ENCODE data around the gene APOL6.
"Not testable (repeated sequence)": the region's sequence is repeated elsewhere in the genome, so short reads cannot be mapped to it uniquely, and the experiment has no call there.

Gene APOL6

DNA sequence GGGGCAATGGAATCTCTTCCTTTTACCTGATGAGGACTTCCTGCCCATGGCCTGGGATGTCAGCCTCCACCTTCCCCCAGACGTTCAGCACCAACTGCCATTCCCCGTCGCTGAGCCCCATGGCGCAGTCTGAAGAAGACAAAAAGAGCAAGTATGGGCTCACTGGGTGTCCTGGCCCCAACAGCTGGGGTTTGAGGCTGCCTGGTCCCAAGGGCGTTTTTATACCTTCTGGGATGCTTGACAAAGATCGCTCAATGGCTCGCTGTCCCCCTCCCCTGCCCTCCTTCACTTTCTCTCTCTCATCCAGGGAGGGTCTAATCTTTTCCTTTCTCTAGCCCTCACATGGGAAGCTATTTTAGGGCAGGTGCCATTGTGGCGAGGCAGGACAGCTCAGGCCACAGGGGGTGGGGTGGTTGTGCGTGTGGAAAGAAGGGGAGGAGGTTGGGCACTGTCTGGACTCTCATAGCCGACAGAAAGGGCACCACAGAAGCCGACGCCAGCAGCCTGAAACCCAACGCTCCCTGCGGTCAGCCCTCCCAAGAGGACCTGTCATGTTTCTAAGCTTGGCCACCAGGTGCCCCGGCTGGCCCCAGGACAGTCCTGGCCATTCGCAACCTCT is 31.0 kb upstream of the APOL6 start, which contains the start of gene MB:
Gene MB, minus strand, starts transcription at position 193 of the 619 bp plus-strand sequence. Its CDS starts 72 bp downstream, at position 121.
- no peak for DNase-seq (ENCODE audit: low read depth, low spot score)

GRCh38 chr22:35618427-35619223 is 29.6 kb upstream of the APOL6 start:
- DNase-seq (ENCODE audit: low read depth, low spot score), result no peak

DNA sequence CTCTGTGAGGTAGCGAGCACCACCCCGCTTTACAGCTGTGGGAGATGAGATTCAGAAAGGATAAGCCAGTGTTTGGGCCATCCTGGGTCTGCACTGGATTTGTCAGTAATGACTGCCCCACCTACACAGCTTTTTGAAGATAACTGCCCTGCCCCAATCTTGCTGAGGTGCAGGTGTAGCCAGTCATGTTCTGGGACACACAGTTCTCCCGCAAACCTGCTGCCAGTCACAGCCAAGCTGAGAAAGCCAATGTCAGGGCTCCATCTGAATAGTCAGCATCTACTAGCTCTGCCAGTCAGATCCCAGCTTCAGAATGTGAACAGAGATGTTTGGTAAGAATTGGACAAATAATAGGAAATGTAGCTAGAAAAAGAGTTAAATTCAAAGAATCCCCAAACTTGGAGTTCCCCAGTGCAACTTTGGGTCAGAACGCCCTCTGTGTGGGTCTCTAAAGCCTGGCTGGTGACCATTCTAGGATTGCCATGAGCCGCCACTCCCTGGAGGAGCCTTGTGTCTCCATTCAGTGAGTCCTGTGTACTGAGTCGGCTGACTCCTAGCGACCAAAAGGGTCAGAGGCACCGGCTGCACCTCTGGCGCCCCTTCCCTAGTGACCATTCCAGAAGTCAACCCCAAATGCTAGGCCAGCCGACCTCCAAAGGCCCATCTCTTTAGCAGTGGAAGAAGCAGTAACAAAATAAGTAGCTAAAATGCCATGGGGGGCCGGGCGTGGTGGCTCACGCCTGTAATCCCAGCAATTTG is 28.7 kb upstream of the APOL6 start:
- DNase-seq (ENCODE audit: low read depth, low spot score), result no peak

- peak; percentile 47 for DNase-seq (ENCODE audit: low read depth, low spot score)
These were observed 27.5 kb upstream of the APOL6 start for GRCh38 chr22:35620624-35621251.

DNA sequence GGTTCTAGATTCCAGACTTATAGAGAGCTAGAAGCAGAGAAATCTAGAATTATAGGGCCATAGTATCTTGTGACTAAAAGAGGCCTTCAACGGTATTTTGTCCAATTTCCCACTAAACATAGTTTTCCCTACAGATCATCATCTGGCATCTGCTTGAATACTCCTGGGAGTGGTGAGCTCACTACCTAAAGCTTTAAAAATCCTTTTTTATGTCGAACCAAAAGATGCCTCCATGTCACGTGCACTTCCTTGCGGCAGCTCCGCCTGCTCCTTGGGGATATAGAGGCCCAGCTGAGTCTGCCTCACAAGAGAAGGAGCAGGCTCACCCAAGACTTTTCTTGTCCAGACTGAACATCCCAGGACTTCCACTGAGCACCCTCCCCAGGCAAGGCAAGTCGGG is 26.8 kb upstream of the APOL6 start:
- DNase-seq (ENCODE audit: low read depth, low spot score), result no peak

DNA sequence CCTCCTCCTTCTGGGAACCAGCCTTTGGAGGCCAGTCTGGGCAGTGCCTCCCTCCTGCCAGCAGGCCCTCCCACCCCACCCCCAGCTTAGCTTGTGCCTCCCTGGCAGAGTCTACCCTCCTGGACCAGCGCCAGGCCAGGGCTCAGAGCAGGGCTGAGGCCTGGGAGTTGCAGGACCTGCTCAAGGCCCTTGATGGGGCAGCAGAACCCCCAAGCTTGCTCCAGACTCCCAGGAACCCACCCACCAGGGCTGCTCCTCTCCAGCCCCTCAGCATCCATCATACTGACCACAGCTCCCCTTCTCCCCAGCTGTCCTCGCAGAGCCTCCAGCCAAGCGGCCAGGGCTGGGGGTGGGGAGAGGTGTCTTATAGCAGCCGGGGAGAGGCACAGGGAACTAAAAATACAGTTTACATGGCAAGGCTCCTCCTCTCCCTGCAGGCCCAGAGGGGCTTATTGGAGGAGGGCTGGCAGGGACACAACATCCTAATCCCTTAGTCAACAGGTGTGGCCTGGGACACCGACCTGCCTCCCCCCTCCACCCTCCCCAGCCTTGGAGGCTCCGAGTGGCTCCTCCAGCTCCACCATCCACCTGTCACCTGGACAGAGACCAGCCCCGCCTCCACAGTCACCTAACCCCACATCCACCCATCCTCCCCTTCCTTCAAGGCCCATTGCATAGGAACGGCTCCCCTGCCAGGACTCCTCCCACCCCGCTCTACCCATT is 25.9 kb upstream of the APOL6 start:
- peak; percentile 39 for DNase-seq (ENCODE audit: low read depth, low spot score)

- DNase-seq (ENCODE audit: low read depth, low spot score), result not testable (repeated sequence)
These were observed 24.4 kb upstream of the APOL6 start for GRCh38 chr22:35623885-35624284.

DNA sequence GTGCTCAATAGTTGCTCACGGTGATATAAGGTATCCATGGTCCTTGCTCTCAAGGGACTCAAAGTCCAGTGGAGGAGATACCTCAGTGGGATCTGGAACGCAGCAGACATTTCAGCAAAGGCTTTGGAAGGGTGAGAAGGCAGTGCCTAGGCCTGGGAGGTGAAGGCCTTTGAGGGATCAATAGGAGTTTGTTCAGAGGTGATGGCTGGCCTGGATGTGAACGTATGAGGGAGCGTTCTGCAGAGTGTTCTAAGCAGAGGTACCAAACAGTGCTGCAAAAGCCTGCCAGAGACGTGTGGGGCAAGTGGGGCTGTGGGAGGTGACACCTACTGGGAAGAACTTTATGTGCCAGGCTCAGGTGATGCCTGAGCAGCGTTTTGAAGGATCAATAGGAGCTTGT is 23.7 kb upstream of the APOL6 start:
- no peak for DNase-seq (ENCODE audit: low read depth, low spot score)

GRCh38 chr22:35625763-35626432 is 22.3 kb upstream of the APOL6 start:
- DNase-seq (ENCODE audit: low read depth, low spot score), result no peak

DNA sequence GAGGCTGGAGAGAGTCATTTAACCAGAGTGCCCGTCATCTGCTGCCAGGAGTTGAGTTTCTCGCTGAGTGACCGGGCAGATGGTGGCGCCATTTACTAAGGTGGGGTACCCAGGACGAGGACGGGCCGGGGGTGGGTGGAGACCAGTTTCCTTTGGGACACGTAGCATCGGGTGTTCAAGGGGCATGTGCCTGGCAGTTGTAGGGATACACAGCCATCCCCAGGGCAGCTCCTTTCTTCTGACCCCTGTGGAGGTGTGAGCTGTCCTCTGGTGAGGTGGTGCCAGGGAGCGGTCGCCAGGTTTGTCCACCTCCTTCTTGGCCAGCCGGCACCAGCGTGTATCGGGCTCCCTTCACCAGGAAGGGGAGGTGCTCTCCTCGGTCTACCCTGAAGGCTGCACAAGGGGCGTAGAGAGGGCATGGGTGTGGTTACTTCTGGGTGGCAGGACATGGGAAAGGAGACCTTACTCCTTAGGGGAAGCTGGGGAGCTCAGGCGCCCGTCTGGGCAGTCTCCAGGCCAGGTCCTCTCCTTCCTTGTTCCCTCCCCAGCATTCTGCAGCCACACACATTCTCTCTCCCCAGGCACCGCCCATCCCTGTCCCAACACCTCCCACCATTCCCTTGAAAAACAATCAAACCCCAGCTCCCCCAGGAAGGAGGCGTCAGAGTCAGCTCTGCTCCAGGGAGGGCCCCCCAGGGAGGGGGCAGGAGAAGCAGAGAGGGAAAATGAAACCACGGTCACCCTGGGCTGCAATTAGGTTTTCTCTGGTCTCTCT is 20.8 kb upstream of the APOL6 start:
- DNase-seq (ENCODE audit: low read depth, low spot score), result peak; percentile 95

DNA sequence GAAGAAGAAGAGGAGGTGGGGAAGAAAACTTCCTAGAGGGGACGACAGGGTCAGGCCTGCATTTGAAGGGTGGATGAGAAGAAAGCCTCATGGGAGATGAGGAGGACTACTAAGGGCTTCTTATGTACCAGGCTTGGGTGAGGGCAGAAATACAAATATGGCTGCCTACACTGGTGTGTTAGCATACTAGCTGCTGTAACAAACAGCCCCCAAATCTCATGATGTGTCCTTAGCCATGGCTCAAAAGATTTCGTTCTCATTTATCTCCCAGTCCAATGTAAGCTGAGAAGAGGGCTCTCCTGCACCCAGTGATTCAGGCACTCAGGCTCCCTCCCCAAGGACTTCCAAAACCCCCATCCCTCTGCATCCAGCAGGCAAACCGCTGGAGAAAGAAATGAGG is 19.5 kb upstream of the APOL6 start:
- no peak for DNase-seq (ENCODE audit: low read depth, low spot score)

GRCh38 chr22:35629406-35630216 is 18.6 kb upstream of the APOL6 start:
- peak; percentile 98 for DNase-seq (ENCODE audit: low read depth, low spot score)

- peak; percentile 73 for DNase-seq (ENCODE audit: low read depth, low spot score)
These were observed 17.9 kb upstream of the APOL6 start for GRCh38 chr22:35630387-35630793.

DNA sequence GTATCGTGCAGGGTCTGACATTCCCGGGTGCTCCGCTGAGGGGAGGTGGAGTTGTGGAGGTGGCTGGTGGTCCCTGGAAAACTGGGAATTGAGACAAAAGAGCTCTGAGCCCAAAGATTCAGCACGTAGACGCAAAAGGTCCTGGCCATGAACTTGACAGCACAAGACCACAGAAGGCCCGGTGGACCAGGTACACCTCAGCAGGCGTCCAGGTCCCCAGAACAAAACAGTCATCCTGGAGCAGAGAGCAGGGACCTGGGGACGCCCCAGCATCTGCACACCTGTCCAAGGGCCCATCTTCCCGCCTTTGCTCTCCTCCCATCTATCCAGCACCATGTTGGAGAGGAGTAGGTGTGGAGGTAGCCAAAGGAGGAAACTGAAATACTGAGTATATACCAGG is 17.4 kb upstream of the APOL6 start:
- no peak for DNase-seq (ENCODE audit: low read depth, low spot score)

GRCh38 chr22:35631597-35631996 is 16.6 kb upstream of the APOL6 start:
- peak; percentile 50 for DNase-seq (ENCODE audit: low read depth, low spot score)

- DNase-seq (ENCODE audit: low read depth, low spot score), result no peak
These were observed 15.3 kb upstream of the APOL6 start for GRCh38 chr22:35632935-35633334.

DNA sequence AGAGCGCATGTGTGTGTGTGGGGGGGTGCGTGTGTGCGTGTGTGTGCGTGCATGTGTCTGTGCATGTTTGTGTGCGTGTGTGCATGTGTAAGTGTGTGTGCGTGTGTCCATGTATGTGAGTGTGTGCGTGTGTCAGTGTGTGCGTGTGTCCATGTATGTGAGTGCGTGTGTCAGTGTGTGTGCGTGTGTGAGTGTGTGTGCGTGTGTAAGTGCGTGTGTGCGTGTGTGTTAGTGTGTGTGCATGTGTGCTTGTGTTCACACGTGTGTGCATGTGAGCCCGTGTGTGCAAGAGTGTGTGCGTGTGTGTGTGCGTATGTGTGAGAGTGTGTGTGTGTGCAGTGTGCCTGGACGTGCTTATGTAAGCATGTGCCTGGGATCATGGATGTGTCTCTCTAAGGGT is 14.7 kb upstream of the APOL6 start:
- DNase-seq (ENCODE audit: low read depth, low spot score), result no peak

DNA sequence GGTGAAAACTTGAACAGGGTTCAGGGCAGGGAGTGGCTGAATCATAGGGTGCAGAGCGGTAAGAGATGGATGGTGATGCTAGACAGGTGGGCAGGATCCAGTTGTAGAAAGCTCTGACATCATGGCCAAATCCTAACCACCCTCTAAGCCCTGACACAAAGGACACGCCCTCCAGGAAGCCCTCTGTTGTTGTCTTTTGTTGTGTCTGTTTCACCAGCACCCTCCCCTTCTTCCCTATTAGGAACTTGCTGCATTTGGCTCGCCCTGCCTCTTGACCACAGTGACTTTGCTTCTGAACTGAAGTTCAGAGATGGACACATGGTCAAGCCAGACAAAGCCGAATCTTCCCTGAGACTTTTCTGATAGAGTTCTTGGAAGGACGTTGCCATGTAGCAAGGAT is 14.2 kb upstream of the APOL6 start:
- DNase-seq (ENCODE audit: low read depth, low spot score), result no peak

DNA sequence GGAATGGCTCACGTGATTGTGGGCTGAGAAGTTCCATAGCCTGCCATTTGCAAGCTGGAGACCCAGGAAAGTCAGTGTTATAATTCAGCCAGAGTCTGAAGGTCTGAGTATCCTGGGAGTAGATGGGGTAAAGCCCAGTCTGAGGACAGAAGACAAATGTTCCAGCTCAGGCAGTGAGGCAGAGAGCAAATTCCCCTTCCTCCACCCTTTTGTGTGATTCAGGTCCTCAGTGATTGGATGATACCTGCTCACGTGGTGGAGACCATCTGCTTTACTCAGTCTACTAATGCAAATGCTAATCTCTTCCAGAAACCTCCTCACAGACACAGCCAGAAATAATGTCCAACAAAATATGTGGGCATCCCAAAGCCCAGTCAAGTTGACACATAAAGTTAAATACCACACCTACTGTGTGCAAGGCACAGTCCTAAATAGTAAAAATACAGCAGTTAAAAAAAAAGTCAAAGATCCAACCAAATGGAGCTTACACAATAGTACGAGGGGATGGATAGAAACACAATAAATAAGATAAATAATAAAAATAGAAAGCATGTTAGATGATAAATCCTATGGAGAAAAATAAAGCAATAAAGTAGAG is 13.2 kb upstream of the APOL6 start:
- no peak for DNase-seq (ENCODE audit: low read depth, low spot score)
